Breast epithelium (tissue), 4 donors: Measurements from ENCODE around the gene SLC16A8. TPM values are rescaled to one million over a fixed set of nuclear protein-coding genes. Genes with fewer than 3 reads are reported as not detected.
A peak's percentile ranks its signal among the peaks of the same experiment; 100 is the strongest.

Experiments used
- DNase-seq, 2 donors: peaks; one replicate each; pipeline ENCODE4 v3.0.0-alpha.2; 2019; ENCODE audit warnings: low spot score in 2 of 2
- H3K27ac ChIP-seq, 2 donors: fragments of 200-600 bp; sonication (generic) in 1 of 2; one replicate each; pipeline ENCODE4 v1.5.1; 2016 to 2019; ENCODE audit warnings: mild to moderate bottlenecking in 1 of 2
- H3K27me3 ChIP-seq, 2 donors: fragments of 200-600 bp; sonication (generic) in 1 of 2; one replicate each; pipeline versions ENCODE4 v1.5.1 to v1.6.0; 2017 to 2019; ENCODE audit warnings: control low read depth in 1 of 2, mild to moderate bottlenecking in 1 of 2
- H3K36me3 ChIP-seq: fragments of 200-600 bp; one replicate; pipeline ENCODE4 v1.5.1; 2019
- H3K4me1 ChIP-seq, 2 donors: fragments of 200-600 bp; sonication (generic); one replicate each; pipeline ENCODE4 v1.5.1; 2016 to 2019; ENCODE audit warnings: control low read depth in 1 of 2
- H3K4me3 ChIP-seq, 3 donors: fragments of 200-600 bp; sonication (generic); 1 replicate in 2 of 3; 2 replicates in 1 of 3; pipeline ENCODE4 v1.5.1; 2016 to 2019; ENCODE audit warnings: mild to moderate bottlenecking in 3 of 3, moderate library complexity in 2 of 3
- H3K9me3 ChIP-seq, 2 donors: fragments of 200-600 bp; sonication (generic) in 1 of 2; one replicate each; pipeline ENCODE4 v1.5.1; 2016 to 2019; ENCODE audit warnings: control low read depth in 1 of 2
- CTCF ChIP-seq, 3 donors: fragments of 450-650 bp; IDR thresholded peaks; one replicate each; pipeline ENCODE4 v1.5.1; 2016 to 2017; ENCODE audit warnings: antibody characterized with exemption in 3 of 3, mild to moderate bottlenecking in 3 of 3, moderate library complexity in 3 of 3
- POLR2A ChIP-seq: fragments of 450-650 bp; IDR thresholded peaks from one replicate; pipeline ENCODE4 v1.6.1; 2016; ENCODE audit warnings: antibody characterized with exemption, mild to moderate bottlenecking, moderate library complexity
- POLR2AphosphoS5 ChIP-seq, 3 donors: sonication (generic); formaldehyde crosslinking; IDR thresholded peaks; one replicate each; pipeline ENCODE4 v1.6.1; 2017; ENCODE audit warnings: antibody characterized with exemption in 3 of 3
- intact Hi-C: fragments of 100-400 bp; cut with DNase I; formaldehyde crosslinking; loops from one replicate; pipeline ENCODE4 v1.15.1; 2023; ENCODE audit warnings: low total_unique reads
- total RNA-seq, 3 donors: library from RNA; depleted of rRNA; stranded (reverse); fragments of >200 nt; gene quantifications; one replicate each; pipeline ENCODE4 v1.1.0, GENCODE V29; 2016

The SLC16A8 gene
- total RNA-seq, 3 donors from 2014 or later: 0.33 to 1.3 TPM; not detected in 1

GRCh38 chr22:38073150-38074130, 10.5 kb downstream of the SLC16A8 start:
- TF ChIP-seq POLR2AphosphoS5 (IDR thresholded peaks at IDR 0.05) (no peak), CTCF (IDR thresholded peaks at IDR 0.05) (no peak), POLR2A (no peak)
- H3K4me1 ChIP-seq: no peaks in the 10 kb centered on the region
- H3K9me3 ChIP-seq: no peaks in the 10 kb centered on the region
- no peaks in the 10 kb centered on the region for H3K27me3 ChIP-seq
- H3K27ac ChIP-seq: no peak overlapping the region
- DNase-seq: no peak
- H3K4me3 ChIP-seq: no peak overlapping the region
- H3K36me3 ChIP-seq: peaks cover 5% of the 10 kb centered on the region
- intact Hi-C loops: no loop called here

GRCh38 chr22:38072322-38073149, 11.4 kb downstream of the SLC16A8 start:
- DNase-seq: no peak
- H3K4me3 ChIP-seq: no peak overlapping the region
- TF ChIP-seq POLR2A (no peak), POLR2AphosphoS5 (IDR thresholded peaks at IDR 0.05) (no peak), CTCF (IDR thresholded peaks at IDR 0.05) (no peak)

GRCh38 chr22:38071421-38072321, 12.3 kb downstream of the SLC16A8 start:
- H3K27ac ChIP-seq: no peak overlapping the region
- no peaks in the 10 kb centered on the region for H3K4me1 ChIP-seq
- no peak for TF ChIP-seq POLR2A
- no peak for TF ChIP-seq CTCF (IDR thresholded peaks at IDR 0.05)
- TF ChIP-seq POLR2AphosphoS5 (IDR thresholded peaks at IDR 0.05): no peak
- no peaks in the 10 kb centered on the region for H3K27me3 ChIP-seq
- no peak overlapping the region for H3K4me3 ChIP-seq
- no peak for DNase-seq
- H3K36me3 ChIP-seq: peaks cover 5% of the 10 kb centered on the region
- no peaks in the 10 kb centered on the region for H3K9me3 ChIP-seq
- intact Hi-C loops: no loop called here

More at GRCh38 chr22:38072322-38073149, 11.4 kb downstream of the SLC16A8 start:
- no peaks in the 10 kb centered on the region for H3K27me3 ChIP-seq
- no peaks in the 10 kb centered on the region for H3K9me3 ChIP-seq
- H3K36me3 ChIP-seq: peaks cover 5% of the 10 kb centered on the region
- no peak overlapping the region for H3K27ac ChIP-seq
- H3K4me1 ChIP-seq: no peaks in the 10 kb centered on the region
- intact Hi-C loops: no loop called here

- Histone ChIP-seq H3K36me3 (peaks cover 13% of the 10 kb centered on the region), H3K4me1 (no peaks in the 10 kb centered on the region), H3K27me3 (no peaks in the 10 kb centered on the region), H3K4me3 (no peak overlapping the region), H3K27ac (peak overlapping the region in 1 of 2 donors; percentile 22), H3K9me3 (no peaks in the 10 kb centered on the region)
- intact Hi-C loops: no loop called here
- no peak for TF ChIP-seq POLR2A
- no peak for TF ChIP-seq CTCF (IDR thresholded peaks at IDR 0.05)
- TF ChIP-seq POLR2AphosphoS5 (IDR thresholded peaks at IDR 0.05): no peak
- DNase-seq: no peak
These were observed 13.6 kb downstream of the SLC16A8 start for GRCh38 chr22:38070250-38070921.
